Measurements from ENCODE around the gene TENT4B.
A peak's percentile ranks its signal among the peaks of the same experiment; 100 is the strongest.

TENT4B gene

GRCh38 chr16:50152807-50153595 lies at the start of gene TENT4B:
TSS of gene TENT4B (plus strand) at chr16:50153306. CDS start at chr16:50153622, 316 bp downstream.
- no peak for TF ChIP-seq CTCF (IDR thresholded peaks at IDR 0.05; ENCODE audit: insufficient read depth, low read depth, low read length, missing control alignments)
- H3K4me3 ChIP-seq (ENCODE audit: low read length), result peak within 1 kb of the TSS; percentile 66
- peak; percentile 85 for DNase-seq (ENCODE audit: low read depth)

- no peak for TF ChIP-seq CTCF (IDR thresholded peaks at IDR 0.05; ENCODE audit: insufficient read depth, low read depth, low read length, missing control alignments)
- no peak overlapping the region for H3K4me3 ChIP-seq (ENCODE audit: low read length)
- DNase-seq (ENCODE audit: low read depth), result peak; percentile 90
Measured at GRCh38 chr16:50103764-50104163, 49.3 kb upstream of the TENT4B start.

GRCh38 chr16:50114357-50115129 lies 38.6 kb upstream of the TENT4B start:
- no peak for TF ChIP-seq CTCF (IDR thresholded peaks at IDR 0.05; ENCODE audit: insufficient read depth, low read depth, low read length, missing control alignments)
- DNase-seq (ENCODE audit: low read depth), result peak; percentile 51
- no peak overlapping the region for H3K4me3 ChIP-seq (ENCODE audit: low read length)

- no peak overlapping the region for H3K4me3 ChIP-seq (ENCODE audit: low read length)
- TF ChIP-seq CTCF (IDR thresholded peaks at IDR 0.05; ENCODE audit: insufficient read depth, low read depth, low read length, missing control alignments), result no peak
- DNase-seq (ENCODE audit: low read depth), result no peak
Measured at GRCh38 chr16:50120711-50121110, 32.4 kb upstream of the TENT4B start.

GRCh38 chr16:50121278-50121677 lies 31.8 kb upstream of the TENT4B start:
- TF ChIP-seq CTCF (IDR thresholded peaks at IDR 0.05; ENCODE audit: insufficient read depth, low read depth, low read length, missing control alignments), result no peak
- no peak overlapping the region for H3K4me3 ChIP-seq (ENCODE audit: low read length)
- no peak for DNase-seq (ENCODE audit: low read depth)

- TF ChIP-seq CTCF (IDR thresholded peaks at IDR 0.05; ENCODE audit: insufficient read depth, low read depth, low read length, missing control alignments), result no peak
- H3K4me3 ChIP-seq (ENCODE audit: low read length), result no peak overlapping the region
- no peak for DNase-seq (ENCODE audit: low read depth)
Measured at GRCh38 chr16:50121721-50122445, 31.2 kb upstream of the TENT4B start.

All from epithelial cell of esophagus (primary cell).